Pancreas (tissue), 10 donors: Measurements from ENCODE around the gene ARSB. TPM values are rescaled to one million over a fixed set of nuclear protein-coding genes. Genes with fewer than 3 reads are reported as not detected.

Source experiments
- ATAC-seq, 4 donors: fragments of 200-7000 bp; cut with Tn5 transposase; one replicate each; pipeline versions ENCODE4 v1.8.0 to v1.9.1; 2020; ENCODE audit warnings: mild to moderate bottlenecking in 4 of 4, moderate library complexity in 4 of 4
- DNase-seq, 6 donors: peaks; one replicate each; pipeline ENCODE4 v3.0.0-alpha.2; 2020
- FAIRE-seq: peaks from 2 replicates; lab custom pipeline; 2012; peaks lifted over from hg19 to GRCh38; lab: Jason Lieb, UNC
- H3K27ac ChIP-seq, 4 donors: fragments of 200-600 bp; sonication (generic); 1 replicate in 3 of 4; 2 replicates in 1 of 4; pipeline versions ENCODE4 v1.5.0 to v1.8.0; 2020
- H3K27me3 ChIP-seq, 4 donors: fragments of 200-600 bp; one replicate each; pipeline ENCODE4 v1.8.0; 2021
- H3K36me3 ChIP-seq, 3 donors: fragments of 200-600 bp; sonication (generic) in 1 of 3; one replicate each; pipeline versions ENCODE4 v1.5.0 to v1.8.0; 2020 to 2021
- H3K4me1 ChIP-seq, 3 donors: fragments of 200-600 bp; one replicate each; pipeline ENCODE4 v1.8.0; 2021
- H3K4me3 ChIP-seq, 4 donors: fragments of 200-600 bp; sonication (generic) in 2 of 4; one replicate each; pipeline versions ENCODE4 v1.5.0 to v1.8.0; 2020 to 2021
- H3K9me3 ChIP-seq, 4 donors: fragments of 200-600 bp; one replicate each; pipeline ENCODE4 v1.8.0; 2021
- WGBS, 2 donors: extraction: QIAGEN DNeasy Blood & Tissue Kit; methylation state at CpG; one replicate each; pipeline ENCODE4 v1.1.7; 2013; 5-methylcytosine and 5-hydroxymethylcytosine counted together
- intact Hi-C, 3 donors: fragments of 100-400 bp; cut with DNase I; formaldehyde crosslinking; loops; one replicate each; pipeline versions ENCODE4 v1.11.1 to v1.14.2; 2022
- polyA plus RNA-seq, 2 donors: library from polyadenylated mRNA; stranded (reverse); fragments of 200-250 nt; gene quantifications; one replicate each; pipeline ENCODE4 v1.2.3, GENCODE V29; 2013
- total RNA-seq, 6 donors: library from RNA; stranded (reverse); fragmentation: NEBNext Ultra II Directional in 4 of 6; extraction: Animal tissue kit (Norgen Biotek cat#: 25700) in 4 of 6; gene quantifications; one replicate each; pipeline versions ENCODE4 v1.2.1 to v1.2.4, GENCODE V29; 2021 to 2023
- TF ChIP-seq, protein P1 (sequence below), 4 donors: fragments of 200-600 bp; sonication (generic) in 3 of 4; IDR thresholded peaks; one replicate each; pipeline versions ENCODE4 v1.5.0 to v1.8.0; 2021; ENCODE audit warnings: antibody characterized with exemption in 4 of 4
- donor health status: healthy with polysubstance abuse.
- donor health status: DM: no; HTN: no; CAD: no; lungs with moderate emphysema.
- donor health status: DM: no; HTN: no; CAD: no.
- donor health status: control.
- donor health status: control.
- donor health status: Bipolar disorder and iron deficiency.
- donor health status: DM: yes; HTN: yes; CAD: no.
- donor health status: DM: no; HTN: no; CAD: no.
- donor health status: DM: no; HTN: no; CAD: no.
- donor health status: DM: yes; HTN: yes; CAD: no.

Gene ARSB
- total and polyA plus RNA-seq, 8 donors = 1.6 to 11.5 (median 5.8) TPM

DNA sequence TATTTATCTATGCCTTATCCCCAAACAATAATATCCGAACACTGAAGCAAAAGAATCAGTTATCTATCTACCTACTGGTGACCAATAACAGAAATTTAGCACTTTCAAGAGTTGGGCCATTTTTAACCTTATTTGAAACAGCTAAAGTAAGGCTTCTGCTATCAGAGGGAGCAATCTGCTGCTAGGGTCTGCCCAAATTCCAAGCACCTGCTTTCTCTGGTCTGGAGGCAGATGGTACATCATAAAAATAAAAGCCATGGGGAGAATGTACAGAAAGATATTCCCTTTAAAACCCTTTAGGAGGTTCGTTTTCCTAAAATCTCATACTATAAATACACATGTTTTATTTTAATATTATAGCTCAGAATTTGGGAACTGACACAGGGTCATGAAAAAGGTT, 37.7 kb upstream of the ARSB start:
- Histone ChIP-seq H3K27ac (no peak overlapping the region), H3K36me3 (no peaks in the 10 kb centered on the region), H3K9me3 (no peaks in the 10 kb centered on the region), H3K4me3 (no peak overlapping the region), H3K27me3 (no peaks in the 10 kb centered on the region), H3K4me1 (no peaks in the 10 kb centered on the region)
- DNase-seq = no peak
- TF ChIP-seq, protein P1, sequence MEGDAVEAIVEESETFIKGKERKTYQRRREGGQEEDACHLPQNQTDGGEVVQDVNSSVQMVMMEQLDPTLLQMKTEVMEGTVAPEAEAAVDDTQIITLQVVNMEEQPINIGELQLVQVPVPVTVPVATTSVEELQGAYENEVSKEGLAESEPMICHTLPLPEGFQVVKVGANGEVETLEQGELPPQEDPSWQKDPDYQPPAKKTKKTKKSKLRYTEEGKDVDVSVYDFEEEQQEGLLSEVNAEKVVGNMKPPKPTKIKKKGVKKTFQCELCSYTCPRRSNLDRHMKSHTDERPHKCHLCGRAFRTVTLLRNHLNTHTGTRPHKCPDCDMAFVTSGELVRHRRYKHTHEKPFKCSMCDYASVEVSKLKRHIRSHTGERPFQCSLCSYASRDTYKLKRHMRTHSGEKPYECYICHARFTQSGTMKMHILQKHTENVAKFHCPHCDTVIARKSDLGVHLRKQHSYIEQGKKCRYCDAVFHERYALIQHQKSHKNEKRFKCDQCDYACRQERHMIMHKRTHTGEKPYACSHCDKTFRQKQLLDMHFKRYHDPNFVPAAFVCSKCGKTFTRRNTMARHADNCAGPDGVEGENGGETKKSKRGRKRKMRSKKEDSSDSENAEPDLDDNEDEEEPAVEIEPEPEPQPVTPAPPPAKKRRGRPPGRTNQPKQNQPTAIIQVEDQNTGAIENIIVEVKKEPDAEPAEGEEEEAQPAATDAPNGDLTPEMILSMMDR (IDR thresholded peaks at IDR 0.05) = no peak
- 71 to 75% methylated on average over 2 of the region's 2 CpGs for WGBS, 2 donors
- intact Hi-C loops = loop anchor here in 2 of 3 donors (5.0 to 10.0 kb wide), 3 partner anchors 105 to 442 kb away; no protein-coding TSS in a partner anchor
- ATAC-seq = no peak
- no peak for FAIRE-seq

DNA sequence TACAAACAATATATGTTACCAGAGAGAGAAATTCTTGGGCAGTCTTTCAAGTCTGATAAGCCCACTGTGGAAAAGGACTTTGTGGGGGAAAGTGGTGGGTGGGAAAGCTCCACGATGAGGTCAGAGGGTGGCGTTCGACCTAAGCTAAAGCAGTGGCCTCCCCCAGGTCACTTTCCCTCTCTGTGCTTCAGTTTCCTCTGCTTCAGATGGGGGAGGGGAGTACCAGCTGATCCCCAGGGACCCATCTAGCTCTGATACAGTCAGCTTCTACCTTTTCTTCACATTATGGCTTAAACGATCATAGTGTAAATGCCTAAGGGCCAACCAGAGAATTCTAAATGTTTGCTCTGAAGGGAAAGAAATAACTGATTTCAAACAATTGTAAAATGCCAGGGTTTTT, 36.6 kb upstream of the ARSB start:
- TF ChIP-seq, protein P1 (IDR thresholded peaks at IDR 0.05) = no peak
- Histone ChIP-seq H3K4me1 (no peaks in the 10 kb centered on the region), H3K4me3 (no peak overlapping the region), H3K36me3 (no peaks in the 10 kb centered on the region), H3K9me3 (no peaks in the 10 kb centered on the region), H3K27me3 (no peaks in the 10 kb centered on the region), H3K27ac (no peak overlapping the region)
- WGBS, 2 donors = 40 to 51% methylated on average over 4 of the region's 4 CpGs
- intact Hi-C loops = loop anchor here in 2 of 3 donors (5.0 to 10.0 kb wide), 3 partner anchors 106 to 443 kb away; no protein-coding TSS in a partner anchor
- DNase-seq = no peak
- no peak for FAIRE-seq
- ATAC-seq = no peak

DNA sequence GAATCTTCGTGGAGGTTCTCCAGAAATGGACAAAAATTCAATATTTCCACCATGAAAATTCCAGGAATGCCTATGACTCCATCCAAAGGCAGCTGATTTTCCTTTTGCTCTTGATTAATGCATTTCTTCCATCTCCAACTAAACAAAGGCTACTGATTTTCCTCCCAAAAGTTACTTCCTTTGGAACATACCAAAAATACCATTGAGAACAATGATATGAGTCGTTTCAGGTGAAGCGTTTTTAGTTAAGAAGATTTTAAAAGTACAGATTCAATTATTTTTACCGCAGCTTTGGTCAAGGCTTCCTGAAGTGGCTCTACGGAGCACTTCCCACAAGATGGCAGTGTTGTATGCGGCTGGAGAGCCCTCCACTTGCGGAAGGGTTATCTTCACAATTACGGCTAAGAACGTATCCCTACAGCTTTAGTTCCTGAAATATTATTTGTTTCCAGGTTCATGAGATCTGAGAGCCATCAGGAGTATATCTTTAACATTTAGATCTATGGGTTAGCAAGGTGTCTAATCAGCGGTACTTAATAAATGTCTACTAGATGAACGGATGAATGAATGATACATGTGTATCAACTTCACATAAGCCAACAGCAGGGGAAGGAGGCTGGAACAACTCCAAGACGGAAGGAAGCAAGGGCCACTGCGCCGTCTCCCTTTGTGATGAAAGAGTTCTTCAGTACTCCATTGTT, 35.9 kb upstream of the ARSB start:
- peak; percentile 82 to 95 (median 94) for ATAC-seq
- peak; percentile 92 for FAIRE-seq
- no peaks in the 10 kb centered on the region for H3K36me3 ChIP-seq

DNA sequence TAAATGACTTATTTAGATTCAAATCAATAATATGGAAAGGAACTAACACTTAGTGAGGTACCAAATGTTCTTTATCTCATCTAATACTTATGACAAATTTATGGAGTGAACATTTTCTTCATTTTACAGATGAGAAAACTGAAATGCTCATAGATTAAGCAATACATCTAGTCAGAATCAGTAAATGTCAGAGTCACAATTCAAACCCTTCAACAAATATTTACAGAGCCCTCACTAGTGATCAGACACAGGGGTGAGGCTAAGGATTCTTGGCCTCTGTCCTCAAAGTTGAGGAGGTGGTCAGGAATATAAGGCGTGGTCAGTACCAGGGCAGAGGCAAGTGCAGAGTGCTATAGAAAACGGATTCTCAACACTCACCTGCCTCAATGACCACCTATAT, 29.5 kb upstream of the ARSB start:
- 78 to 89% methylated on average over 2 of the region's 2 CpGs for WGBS, 2 donors
- no peak overlapping the region for H3K4me3 ChIP-seq
- no peaks in the 10 kb centered on the region for H3K36me3 ChIP-seq
- H3K27ac ChIP-seq = no peak overlapping the region
- FAIRE-seq = no peak
- H3K9me3 ChIP-seq = no peaks in the 10 kb centered on the region
- intact Hi-C loops = no loop called here
- TF ChIP-seq, protein P1 (IDR thresholded peaks at IDR 0.05) = no peak
- H3K4me1 ChIP-seq = no peaks in the 10 kb centered on the region
- DNase-seq = no peak
- ATAC-seq = no peak
- H3K27me3 ChIP-seq = no peaks in the 10 kb centered on the region

More for the DNA sequence above, 35.9 kb upstream of the ARSB start:
- Histone ChIP-seq H3K27me3 (no peaks in the 10 kb centered on the region), H3K27ac (no peak overlapping the region), H3K4me3 (peak overlapping the region in 2 of 4 donors; percentile 10 to 21), H3K4me1 (no peaks in the 10 kb centered on the region), H3K9me3 (no peaks in the 10 kb centered on the region)
- WGBS, 2 donors = 12% methylated on average over 14 of the region's 14 CpGs
- TF ChIP-seq, protein P1 (IDR thresholded peaks at IDR 0.05) = peak; percentile 53 to 68 (median 59)
- peak; percentile 29 to 63 (median 35) for DNase-seq
- intact Hi-C loops = loop anchor here in 2 of 3 donors (5.0 to 10.0 kb wide), 3 partner anchors 106 to 444 kb away; no protein-coding TSS in a partner anchor

DNA sequence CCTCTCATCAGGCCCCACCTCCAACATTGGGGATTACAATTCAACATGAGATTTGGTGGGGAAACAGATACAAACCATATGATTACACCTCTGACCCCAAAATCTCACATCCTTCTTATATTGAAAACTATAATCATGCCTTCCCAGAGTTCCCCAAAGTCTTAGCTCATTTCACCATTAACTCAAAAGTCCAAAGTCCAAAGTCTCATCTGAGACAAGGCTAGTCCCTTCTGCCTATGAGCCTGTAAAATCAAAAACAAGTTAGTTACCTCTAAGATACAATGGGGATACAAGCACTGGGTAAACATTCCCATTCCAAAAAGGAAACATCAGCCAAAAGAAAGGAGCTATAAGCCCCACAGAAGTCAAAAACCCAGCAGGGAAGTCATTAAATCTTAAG, 26.8 kb upstream of the ARSB start:
- H3K27me3 ChIP-seq = no peaks in the 10 kb centered on the region
- no peak overlapping the region for H3K27ac ChIP-seq
- H3K9me3 ChIP-seq = no peaks in the 10 kb centered on the region
- no peaks in the 10 kb centered on the region for H3K36me3 ChIP-seq
- no peak for ATAC-seq
- TF ChIP-seq, protein P1 (IDR thresholded peaks at IDR 0.05) = no peak
- intact Hi-C loops = no loop called here
- FAIRE-seq = no peak
- no peak overlapping the region for H3K4me3 ChIP-seq
- no peaks in the 10 kb centered on the region for H3K4me1 ChIP-seq
- no peak for DNase-seq
